Measurements from ENCODE around the gene GFPT2. TPM values are rescaled to one million over a fixed set of nuclear protein-coding genes. Genes with fewer than 3 reads are reported as not detected.

The GFPT2 gene
- total RNA-seq (2021) = 0.82 and 1.2 TPM in 2 replicates
- percentile 18 among the genes with signal in this experiment for Bru-seq, nascent RNA
- percentile 18 among the genes with signal in this experiment for BruChase-seq, experiment 1, labeled RNA remaining after a 2-hour chase
- percentile 21 among the genes with signal in this experiment for BruChase-seq, experiment 2, labeled RNA remaining after a 6-hour chase
- long read RNA-seq, partial matches to known transcripts = 0 of 3 reads
- long read RNA-seq, other reads (novel, unspliced or antisense) = 1 of 3 reads

- no TSS peak for BruUV-seq (replicated peaks)
- DNase-seq (ENCODE audit: low spot score) = peak; percentile 81
- no peak for TF ChIP-seq CTCF (conservative IDR thresholded peaks at IDR 0.05; ENCODE audit: low read depth, low read length)
- TF ChIP-seq EZH2 (IDR thresholded peaks at IDR 0.05; ENCODE audit: borderline replicate concordance, low read depth, low read length, poor library complexity, severe bottlenecking) = no peak
- H3K4me1 ChIP-seq (ENCODE audit: insufficient read depth, low read length, poor library complexity, severe bottlenecking) = peaks cover 5% of the 10 kb centered on the region
- intact Hi-C loops (cut with micrococcal nuclease; ENCODE audit: unreplicated experiment) = loop anchor here (5.0 kb wide), 1 partner anchor 139 kb away; the partner anchor contains the start of gene CNOT6
- H3K27ac ChIP-seq (ENCODE audit: low read depth, low read length, poor library complexity, severe bottlenecking) = no peak within 1 kb of the TSS
- no peaks in the 10 kb centered on the region for H3K9me3 ChIP-seq (ENCODE audit: low read depth, low read length, poor library complexity, severe bottlenecking)
- no peaks in the 10 kb centered on the region for H3K36me3 ChIP-seq (ENCODE audit: insufficient read depth, low read length, poor library complexity, severe bottlenecking)
- peak within 1 kb of the TSS; percentile 55 for H3K4me3 ChIP-seq (ENCODE audit: low read depth, low read length, poor library complexity, severe bottlenecking)
- ChIA-PET CTCF (interaction anchor here (0.7 kb wide), 1 partner anchor 25 kb away, joined by 3 read pairs; no protein-coding TSS in a partner anchor), POLR2A (ENCODE audit: low non-redundant PET) (no interaction called here)
- peaks cover 25% of the 10 kb centered on the region for H3K27me3 ChIP-seq (replicated peaks; ENCODE audit: insufficient read depth, low read depth, low read length, poor library complexity)
Observed at GRCh38 chr5:180353048-180353979, at the start of gene GFPT2. Gene GFPT2 (minus strand): TSS chr5:180353336. CDS start chr5:180353217, 119 bp downstream.

GRCh38 chr5:180402716-180403115 lies 49.6 kb upstream of the GFPT2 start:
- no peak for DNase-seq (ENCODE audit: low spot score)
- no peak overlapping the region for H3K4me3 ChIP-seq (ENCODE audit: low read depth, low read length, poor library complexity, severe bottlenecking)
- H3K4me1 ChIP-seq (ENCODE audit: insufficient read depth, low read length, poor library complexity, severe bottlenecking) = no peaks in the 10 kb centered on the region
- no TSS peak for BruUV-seq (replicated peaks)
- CTCF ChIA-PET = no interaction called here
- H3K9me3 ChIP-seq (ENCODE audit: low read depth, low read length, poor library complexity, severe bottlenecking) = no peaks in the 10 kb centered on the region
- no peak overlapping the region for H3K27ac ChIP-seq (ENCODE audit: low read depth, low read length, poor library complexity, severe bottlenecking)
- no peak for TF ChIP-seq CTCF (conservative IDR thresholded peaks at IDR 0.05; ENCODE audit: low read depth, low read length)
- no peak for TF ChIP-seq EZH2 (IDR thresholded peaks at IDR 0.05; ENCODE audit: borderline replicate concordance, low read depth, low read length, poor library complexity, severe bottlenecking)
- no peaks in the 10 kb centered on the region for H3K36me3 ChIP-seq (ENCODE audit: insufficient read depth, low read length, poor library complexity, severe bottlenecking)
- POLR2A ChIA-PET (ENCODE audit: low non-redundant PET) = no interaction called here
- intact Hi-C loops (cut with micrococcal nuclease; ENCODE audit: unreplicated experiment) = no loop called here
- no peaks in the 10 kb centered on the region for H3K27me3 ChIP-seq (replicated peaks; ENCODE audit: insufficient read depth, low read depth, low read length, poor library complexity)

GRCh38 chr5:180401229-180401907 lies 48.2 kb upstream of the GFPT2 start:
- CTCF ChIA-PET = no interaction called here
- H3K36me3 ChIP-seq (ENCODE audit: insufficient read depth, low read length, poor library complexity, severe bottlenecking) = no peaks in the 10 kb centered on the region
- BruUV-seq (replicated peaks) = no TSS peak

More at GRCh38 chr5:180401229-180401907, 48.2 kb upstream of the GFPT2 start:
- no peaks in the 10 kb centered on the region for H3K9me3 ChIP-seq (ENCODE audit: low read depth, low read length, poor library complexity, severe bottlenecking)
- no peak for DNase-seq (ENCODE audit: low spot score)
- intact Hi-C loops (cut with micrococcal nuclease; ENCODE audit: unreplicated experiment) = no loop called here
- no peak for TF ChIP-seq CTCF (conservative IDR thresholded peaks at IDR 0.05; ENCODE audit: low read depth, low read length)
- H3K4me1 ChIP-seq (ENCODE audit: insufficient read depth, low read length, poor library complexity, severe bottlenecking) = no peaks in the 10 kb centered on the region
- no peaks in the 10 kb centered on the region for H3K27me3 ChIP-seq (replicated peaks; ENCODE audit: insufficient read depth, low read depth, low read length, poor library complexity)
- H3K4me3 ChIP-seq (ENCODE audit: low read depth, low read length, poor library complexity, severe bottlenecking) = no peak overlapping the region
- no peak overlapping the region for H3K27ac ChIP-seq (ENCODE audit: low read depth, low read length, poor library complexity, severe bottlenecking)
- POLR2A ChIA-PET (ENCODE audit: low non-redundant PET) = no interaction called here

Data from A673 (cell line).